ENCODE measurements around the gene NRIP2.

DNA sequence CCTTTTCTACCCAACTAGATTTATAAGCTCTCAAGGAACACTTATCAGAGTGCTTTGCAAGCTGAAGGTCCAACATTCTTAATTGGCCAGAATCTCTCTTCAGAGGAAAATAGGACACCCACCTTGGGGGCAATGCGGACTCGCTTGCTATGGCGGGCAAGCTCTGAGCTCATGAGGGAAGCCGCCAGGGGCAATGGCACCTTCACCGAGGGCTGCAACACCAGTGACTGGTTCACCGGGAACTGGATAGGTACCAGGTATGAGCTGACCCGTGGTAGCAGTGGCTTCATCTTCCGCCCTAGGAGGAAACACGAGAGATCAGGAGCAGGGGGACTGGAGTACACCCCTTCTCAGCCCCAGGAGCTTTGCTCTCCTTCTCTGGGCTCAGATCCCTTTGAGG is 29.4 kb upstream of the NRIP2 start:
- TF ChIP-seq POLR2AphosphoS5 (IDR thresholded peaks at IDR 0.05): no peak
- TF ChIP-seq, protein P1, sequence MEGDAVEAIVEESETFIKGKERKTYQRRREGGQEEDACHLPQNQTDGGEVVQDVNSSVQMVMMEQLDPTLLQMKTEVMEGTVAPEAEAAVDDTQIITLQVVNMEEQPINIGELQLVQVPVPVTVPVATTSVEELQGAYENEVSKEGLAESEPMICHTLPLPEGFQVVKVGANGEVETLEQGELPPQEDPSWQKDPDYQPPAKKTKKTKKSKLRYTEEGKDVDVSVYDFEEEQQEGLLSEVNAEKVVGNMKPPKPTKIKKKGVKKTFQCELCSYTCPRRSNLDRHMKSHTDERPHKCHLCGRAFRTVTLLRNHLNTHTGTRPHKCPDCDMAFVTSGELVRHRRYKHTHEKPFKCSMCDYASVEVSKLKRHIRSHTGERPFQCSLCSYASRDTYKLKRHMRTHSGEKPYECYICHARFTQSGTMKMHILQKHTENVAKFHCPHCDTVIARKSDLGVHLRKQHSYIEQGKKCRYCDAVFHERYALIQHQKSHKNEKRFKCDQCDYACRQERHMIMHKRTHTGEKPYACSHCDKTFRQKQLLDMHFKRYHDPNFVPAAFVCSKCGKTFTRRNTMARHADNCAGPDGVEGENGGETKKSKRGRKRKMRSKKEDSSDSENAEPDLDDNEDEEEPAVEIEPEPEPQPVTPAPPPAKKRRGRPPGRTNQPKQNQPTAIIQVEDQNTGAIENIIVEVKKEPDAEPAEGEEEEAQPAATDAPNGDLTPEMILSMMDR (IDR thresholded peaks at IDR 0.05): no peak
- TF ChIP-seq POLR2A (IDR thresholded peaks at IDR 0.05): no peak
- no peak for TF ChIP-seq EP300 (IDR thresholded peaks at IDR 0.05)
